ENCODE results near the gene FAM184A.

Gene FAM184A

DNA sequence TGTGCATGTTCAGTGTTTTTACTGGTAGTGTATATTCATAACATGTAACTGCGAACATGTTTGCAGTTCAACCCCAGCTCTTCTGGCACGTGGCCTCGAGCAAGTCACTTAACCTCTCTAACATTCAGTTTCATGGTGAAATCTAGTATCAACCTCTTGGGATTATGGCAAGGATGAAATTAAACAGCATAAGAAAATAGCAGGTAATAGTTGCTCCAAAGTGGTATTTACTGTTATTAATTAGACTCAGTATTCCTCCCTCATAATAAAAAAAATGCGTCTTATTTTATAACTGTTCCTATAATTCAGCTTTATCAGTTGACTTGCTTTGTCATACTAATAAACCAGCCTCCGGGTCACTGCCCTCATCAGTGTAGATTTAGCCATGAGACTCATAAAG, 15.0 kb downstream of the FAM184A start:
- no peak for DNase-seq (ENCODE audit: extremely low read depth in 1 of 2, low read depth in 1 of 2)

DNA sequence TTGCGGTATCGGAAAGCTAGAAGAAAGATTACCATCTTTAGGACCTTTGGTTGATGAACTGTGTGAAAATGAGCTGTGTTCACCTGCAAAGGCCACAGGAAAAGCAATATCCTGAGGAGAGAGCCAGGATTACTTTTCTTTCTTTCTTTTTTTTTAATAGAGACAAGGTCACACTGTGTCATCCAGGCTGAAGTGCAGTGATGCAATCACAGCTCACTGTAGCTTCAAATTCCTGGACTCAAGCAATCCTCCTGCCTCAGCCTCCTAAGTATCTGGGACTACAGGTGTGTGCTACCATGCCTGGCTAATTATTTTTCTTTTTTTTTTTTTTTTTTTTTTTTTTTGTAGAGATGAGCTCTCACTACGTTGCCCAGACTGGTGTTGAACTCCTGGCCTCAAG, 17.2 kb downstream of the FAM184A start:
- DNase-seq (ENCODE audit: extremely low read depth in 1 of 2, low read depth in 1 of 2) = no peak

GRCh38 chr6:119060255-119060907, 18.1 kb downstream of the FAM184A start:
- DNase-seq (ENCODE audit: extremely low read depth in 1 of 2, low read depth in 1 of 2) = no peak

DNA sequence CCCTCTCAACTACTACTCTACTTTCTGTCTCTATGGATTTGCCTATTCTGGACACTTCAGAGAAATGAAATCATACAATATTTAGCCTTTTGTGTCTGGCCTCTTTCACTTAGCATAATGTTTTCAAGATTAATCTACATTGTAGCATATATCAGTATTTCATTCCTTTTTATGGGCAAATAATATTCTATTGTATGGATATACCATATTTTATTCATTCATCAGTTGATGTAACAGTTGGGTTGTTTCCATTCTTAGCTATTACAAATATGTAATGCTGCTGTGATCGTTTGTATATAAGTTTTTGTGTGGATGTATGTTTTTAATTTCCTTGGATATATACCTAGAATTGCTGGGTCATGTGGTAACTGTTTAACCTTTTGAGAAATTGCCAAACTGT, 23.4 kb downstream of the FAM184A start:
- no peak for DNase-seq (ENCODE audit: extremely low read depth in 1 of 2, low read depth in 1 of 2)

- DNase-seq (ENCODE audit: extremely low read depth in 1 of 2, low read depth in 1 of 2) = no peak
Observed at GRCh38 chr6:119052987-119053386, 25.5 kb downstream of the FAM184A start.

DNA sequence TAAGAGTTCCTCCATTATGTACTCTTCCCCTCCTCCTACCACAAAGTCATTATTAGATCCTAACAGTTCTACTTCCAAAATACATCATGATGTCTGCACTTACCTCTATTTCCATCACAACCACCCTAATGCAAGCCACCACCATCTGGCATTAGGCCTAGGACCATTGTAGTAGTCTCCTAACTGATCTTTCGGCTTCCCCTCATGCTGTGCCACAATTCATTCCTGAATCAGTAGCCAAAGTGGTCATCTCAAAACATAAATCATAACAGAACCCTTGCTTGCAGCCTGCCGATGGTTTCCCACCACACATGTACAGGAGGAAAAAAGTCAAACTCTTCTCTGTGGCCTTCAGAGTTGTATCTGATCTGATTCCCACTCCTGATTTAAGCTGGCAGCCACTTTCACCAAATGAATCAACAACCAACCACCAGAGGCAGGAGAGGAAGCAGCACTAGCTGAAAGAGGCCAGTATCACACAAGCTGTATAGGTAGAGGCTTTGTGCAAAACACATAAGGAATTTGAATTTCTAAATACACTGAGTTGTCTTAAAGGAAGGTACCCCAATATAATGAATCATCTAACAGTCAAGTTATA, 26.1 kb downstream of the FAM184A start:
- DNase-seq (ENCODE audit: extremely low read depth in 1 of 2, low read depth in 1 of 2) = peak in 1 of 2 donors; percentile 40

DNA sequence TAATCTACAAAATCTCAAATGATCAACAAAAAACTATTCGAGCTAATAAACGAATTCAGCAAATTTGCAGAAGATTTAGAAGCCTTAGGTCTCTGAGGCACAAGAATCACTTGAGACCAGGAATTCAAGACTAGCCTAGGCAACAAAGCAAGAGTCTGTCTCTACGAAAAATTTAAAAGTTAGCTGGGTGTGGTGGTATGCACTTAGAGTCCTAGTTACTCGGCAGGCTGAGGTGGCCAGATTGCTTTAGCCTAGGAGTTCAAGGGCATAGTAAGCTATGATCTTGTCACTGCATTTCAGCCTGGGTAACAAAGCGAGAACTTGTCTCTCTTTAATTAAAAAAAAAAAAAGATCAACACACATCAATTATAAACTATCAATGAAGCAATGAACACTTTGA, 34.2 kb downstream of the FAM184A start:
- no peak for DNase-seq (ENCODE audit: extremely low read depth in 1 of 2, low read depth in 1 of 2)

GRCh38 chr6:119043783-119044182, 34.7 kb downstream of the FAM184A start:
- no peak for DNase-seq (ENCODE audit: extremely low read depth in 1 of 2, low read depth in 1 of 2)

DNA sequence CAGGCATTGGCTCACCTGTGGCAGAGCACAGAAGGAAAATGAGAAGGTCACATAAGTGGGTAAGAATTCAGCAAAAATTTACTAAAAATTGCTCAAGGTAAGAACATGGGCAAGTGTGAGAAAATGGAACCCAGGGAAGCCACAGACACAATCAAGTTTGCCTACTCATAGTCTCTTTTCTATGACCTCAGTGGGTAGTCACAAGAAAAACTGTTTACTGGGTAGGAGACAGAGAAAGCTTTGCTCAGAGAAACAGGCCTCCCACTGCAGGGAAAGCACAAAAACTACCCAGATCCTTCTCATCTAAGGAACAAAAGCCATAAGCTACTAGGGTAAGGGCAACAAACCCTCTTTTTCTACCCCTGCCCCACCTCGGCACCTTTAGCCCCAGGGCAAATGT, 35.2 kb downstream of the FAM184A start:
- DNase-seq (ENCODE audit: extremely low read depth in 1 of 2, low read depth in 1 of 2) = no peak

- no peak for DNase-seq (ENCODE audit: extremely low read depth in 1 of 2, low read depth in 1 of 2)
Observed at GRCh38 chr6:119040636-119041035, 37.8 kb downstream of the FAM184A start.

- no peak for DNase-seq (ENCODE audit: extremely low read depth in 1 of 2, low read depth in 1 of 2)
Observed at GRCh38 chr6:119040229-119040628, 38.2 kb downstream of the FAM184A start.

DNA sequence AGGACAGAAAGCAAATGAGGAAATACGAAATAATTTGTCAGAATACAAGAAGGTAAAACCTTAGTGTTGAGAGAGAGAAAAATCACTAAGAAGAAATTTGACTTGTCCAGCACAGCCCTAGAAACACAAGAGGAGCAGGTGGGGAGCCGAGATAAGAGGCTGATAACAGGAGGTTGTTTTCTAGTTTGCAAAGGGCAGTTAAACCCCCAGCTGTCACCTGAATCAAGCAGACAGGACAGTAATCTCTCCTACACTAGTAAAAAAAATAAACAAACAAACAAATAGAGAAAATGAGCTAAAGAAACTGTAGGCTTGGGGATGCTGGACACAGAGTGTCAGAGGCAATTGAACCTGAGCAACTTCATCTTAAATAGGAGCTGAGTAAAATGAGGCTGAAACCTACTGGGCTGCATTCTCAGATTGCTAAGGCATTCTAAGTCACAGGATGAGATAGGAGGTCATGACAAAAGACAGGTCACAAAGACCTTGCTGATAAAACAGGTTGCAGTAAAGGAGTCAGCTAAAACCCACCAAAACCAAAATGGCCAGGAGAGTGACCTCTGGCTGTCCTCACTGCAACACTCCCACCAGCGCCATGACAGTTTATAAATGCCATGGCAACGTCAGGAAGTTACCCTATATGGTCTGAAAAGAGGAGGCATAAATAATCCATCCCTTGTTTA, 40.4 kb downstream of the FAM184A start:
- DNase-seq (ENCODE audit: extremely low read depth in 1 of 2, low read depth in 1 of 2) = no peak

- DNase-seq (ENCODE audit: extremely low read depth in 1 of 2, low read depth in 1 of 2) = no peak
Observed at GRCh38 chr6:119037264-119037663, 41.2 kb downstream of the FAM184A start.

GRCh38 chr6:119036081-119036480, 42.4 kb downstream of the FAM184A start:
- DNase-seq (ENCODE audit: extremely low read depth in 1 of 2, low read depth in 1 of 2) = no peak

DNA sequence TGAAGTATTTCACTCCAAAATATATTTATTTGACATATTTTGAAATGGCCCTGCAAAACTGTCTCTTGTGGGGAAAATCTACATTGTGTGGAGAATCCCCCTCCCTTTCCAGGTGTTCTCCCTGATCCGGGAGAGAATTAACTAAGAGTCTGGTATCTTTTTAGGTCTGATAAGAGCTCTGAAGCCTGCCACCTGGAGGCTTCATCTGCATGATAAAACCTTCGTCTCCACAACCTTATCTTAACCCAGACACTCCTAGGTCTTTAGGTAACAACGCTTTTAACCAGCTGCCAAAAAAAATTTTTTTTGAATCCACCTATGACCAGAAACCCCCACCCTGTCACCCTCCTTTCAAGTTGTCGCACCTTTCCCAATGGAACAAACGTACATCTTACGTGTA, 43.0 kb downstream of the FAM184A start:
- DNase-seq (ENCODE audit: extremely low read depth in 1 of 2, low read depth in 1 of 2) = no peak

- DNase-seq (ENCODE audit: extremely low read depth in 1 of 2, low read depth in 1 of 2) = no peak
Observed at GRCh38 chr6:119034827-119035458, 43.5 kb downstream of the FAM184A start.

- DNase-seq (ENCODE audit: extremely low read depth in 1 of 2, low read depth in 1 of 2) = no peak
Observed at GRCh38 chr6:119032428-119032827, 46.0 kb downstream of the FAM184A start.

- no peak for DNase-seq (ENCODE audit: extremely low read depth in 1 of 2, low read depth in 1 of 2)
Observed at GRCh38 chr6:119030759-119031158, 47.7 kb downstream of the FAM184A start.

DNA sequence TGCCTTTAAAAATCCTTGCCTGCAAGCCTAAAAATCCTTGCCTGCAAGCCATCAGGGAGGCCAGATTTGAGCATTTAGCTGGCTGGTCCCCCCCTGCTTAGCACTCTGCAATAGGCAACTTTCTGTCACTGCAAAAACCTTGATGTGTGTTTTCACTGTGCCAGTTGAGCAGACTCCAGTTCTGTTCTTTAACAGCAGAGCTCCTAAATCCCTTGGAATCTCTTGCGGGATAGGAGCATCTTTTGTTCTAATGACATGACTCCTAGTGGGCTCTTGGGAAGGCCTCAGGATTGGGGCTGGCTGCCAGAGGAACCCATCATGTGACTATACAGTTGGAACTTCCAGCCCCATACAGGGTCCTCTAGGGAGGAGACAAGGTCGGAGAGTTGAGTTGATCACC, 50.4 kb downstream of the FAM184A start:
- DNase-seq (ENCODE audit: extremely low read depth in 1 of 2, low read depth in 1 of 2) = no peak

DNA sequence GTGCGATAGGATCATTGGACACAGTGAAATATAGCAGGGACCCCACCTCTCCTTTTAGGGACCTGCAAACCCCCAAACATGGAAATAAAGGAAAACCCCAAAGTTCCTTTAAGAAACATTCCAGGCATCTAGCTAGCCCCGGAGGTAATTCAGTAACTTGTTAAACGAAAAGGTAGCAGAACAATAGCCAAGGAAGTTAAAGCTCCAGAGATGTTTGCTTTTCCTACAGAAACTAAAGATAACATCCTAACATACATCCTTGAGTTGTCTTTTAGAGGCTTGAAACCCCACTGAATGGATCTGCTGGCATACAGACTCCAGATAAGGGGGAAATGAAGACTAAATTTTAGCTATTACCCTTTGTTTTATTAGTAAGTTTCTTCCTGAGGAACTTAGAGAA, 51.0 kb downstream of the FAM184A start:
- DNase-seq (ENCODE audit: extremely low read depth in 1 of 2, low read depth in 1 of 2) = no peak

DNA sequence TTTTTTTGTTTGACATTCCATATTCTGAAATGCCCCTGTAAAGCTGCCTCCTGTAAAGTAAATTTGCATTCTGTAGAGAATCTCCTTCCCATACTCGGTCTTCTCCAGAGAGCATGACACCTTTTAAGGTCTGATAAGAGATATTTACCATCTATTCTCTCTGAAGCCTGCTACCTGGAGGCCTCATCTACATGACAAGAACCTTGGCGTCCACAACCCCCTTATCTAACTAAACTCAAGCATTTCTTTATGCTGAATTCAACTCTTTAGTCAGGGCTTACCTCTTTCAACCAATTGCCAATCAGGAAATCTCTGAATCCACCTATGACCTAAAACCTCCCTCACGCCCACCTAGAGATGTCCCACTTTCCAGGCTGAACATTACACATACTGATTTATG, 51.6 kb downstream of the FAM184A start:
- DNase-seq (ENCODE audit: extremely low read depth in 1 of 2, low read depth in 1 of 2) = no peak

DNA sequence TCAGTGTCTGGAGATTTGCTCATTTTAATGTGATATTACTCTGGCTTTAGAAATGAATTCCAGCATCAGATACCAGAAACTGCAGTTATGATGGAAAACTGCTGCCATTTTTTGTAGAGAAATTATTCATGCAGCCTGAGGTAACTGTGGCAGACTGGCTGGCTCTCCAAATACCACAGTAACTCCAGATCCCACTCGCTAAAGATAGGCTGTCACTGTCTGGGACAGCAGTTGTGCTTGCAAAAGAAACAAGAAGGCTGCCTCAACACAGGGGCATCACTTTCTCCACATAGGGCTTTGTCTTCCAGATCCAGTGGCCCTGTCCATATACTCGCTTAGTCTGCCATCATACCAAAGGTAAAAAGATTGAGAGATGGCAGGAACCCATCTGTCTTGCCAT, 52.7 kb downstream of the FAM184A start:
- DNase-seq (ENCODE audit: extremely low read depth in 1 of 2, low read depth in 1 of 2) = no peak

Data from stimulated activated CD8-positive, alpha-beta memory T cell treated with anti-CD3 and anti-CD28 coated beads, Interleukin-7, amount 100 ng/mL, for 48 hours (primary cell).